Measurements from ENCODE around the gene TRIM27. TPM values are rescaled to one million over a fixed set of nuclear protein-coding genes. Genes with fewer than 3 reads are reported as not detected.

Gene TRIM27
- total RNA-seq, 1 experiment from 2014 or later = 79.8 TPM

- no peak overlapping the region for H3K27ac Mint-ChIP-seq
- ATAC-seq (no peak), DNase-seq (ENCODE audit: low spot score) (no peak)
- peaks cover 20% of the 10 kb centered on the region for H3K9me3 Mint-ChIP-seq
- H3K4me1 Mint-ChIP-seq = peaks cover 14% of the 10 kb centered on the region
- CTCF ChIA-PET = interaction anchor here (0.6 to 1.0 kb wide), 2 partner anchors 12 to 378 kb away, joined by 3 read pairs; no protein-coding TSS in a partner anchor
- no peaks in the 10 kb centered on the region for H3K27me3 Mint-ChIP-seq (ENCODE audit: low read depth)
- peak; percentile 79 for TF ChIP-seq NFYB (CRISPR knock-in tag; conservative IDR thresholded peaks at IDR 0.05; ENCODE audit: low read depth)
- no peak for TF ChIP-seq EMX1 (CRISPR knock-in tag; IDR thresholded peaks at IDR 0.05)
- POLR2A ChIA-PET = interaction anchor here (0.9 to 1.5 kb wide), 2 partner anchors 19 to 39 kb away, joined by 4 read pairs; partner anchors contain the start of gene TRIM27
- H3K36me3 Mint-ChIP-seq = peaks cover 15% of the 10 kb centered on the region
- no peak overlapping the region for H3K4me3 Mint-ChIP-seq
These were observed 39.2 kb downstream of the TRIM27 start for GRCh38 chr6:28884423-28885131.

GRCh38 chr6:28880894-28881780, 42.6 kb downstream of the TRIM27 start:
- H3K4me1 Mint-ChIP-seq = peaks cover 16% of the 10 kb centered on the region

More at GRCh38 chr6:28880894-28881780, 42.6 kb downstream of the TRIM27 start:
- Mint-ChIP-seq H3K27me3 (ENCODE audit: low read depth) (no peaks in the 10 kb centered on the region), H3K36me3 (peaks cover 13% of the 10 kb centered on the region), H3K4me3 (peak overlapping the region; percentile 97), H3K27ac (peak overlapping the region; percentile 38), H3K9me3 (peaks cover 17% of the 10 kb centered on the region)
- CTCF ChIA-PET = interaction anchor here (1.2 to 2.1 kb wide), 3 partner anchors 40 to 43 kb away, joined by 4 to 12 read pairs (median 5); partner anchors contain the start of gene TRIM27
- peak; percentile 84 for ATAC-seq
- DNase-seq (ENCODE audit: low spot score) = peak; percentile 85
- POLR2A ChIA-PET = interaction anchor here (1.4 kb wide), 1 partner anchor 43 kb away, joined by 3 read pairs; no protein-coding TSS in a partner anchor
- TF ChIP-seq ETV6 (CRISPR knock-in tag; IDR thresholded peaks at IDR 0.05) (peak; percentile 82), HMGXB4 (CRISPR knock-in tag; IDR thresholded peaks at IDR 0.05) (peak; percentile 78; the same call in 1 of the 2 replicates), ARID4B (CRISPR knock-in tag; IDR thresholded peaks at IDR 0.05; ENCODE audit: borderline replicate concordance) (0 out of 2 replicates have a peak, but pooled peaks have one; percentile 33), MAX (CRISPR knock-in tag; IDR thresholded peaks at IDR 0.05) (peak; percentile 29; the same call in 1 of the 2 replicates), NFE2L1 (CRISPR knock-in tag; IDR thresholded peaks at IDR 0.05) (no peak)
